Stimulated activated CD4-positive, alpha-beta T cell treated with anti-CD3 and anti-CD28 coated beads, Interleukin-4, amount 100 ng/mL, for 48 hours (primary cell): ENCODE data around the gene GRIK3.

ENCODE experiments used
- DNase-seq, 2 donors: peaks; one replicate each; pipeline ENCODE4 v3.0.0-alpha.2; 2020; ENCODE audit warnings: low read depth in 2 of 2

Gene GRIK3

GRCh38 chr1:37015713-37016112 is 18.6 kb downstream of the GRIK3 start:
- DNase-seq: no peak

GRCh38 chr1:37012226-37012625 is 22.1 kb downstream of the GRIK3 start:
- DNase-seq: no peak

- DNase-seq: no peak
Measured at GRCh38 chr1:37010011-37010410, 24.3 kb downstream of the GRIK3 start.

GRCh38 chr1:37009521-37009920 is 24.8 kb downstream of the GRIK3 start:
- no peak for DNase-seq

- no peak for DNase-seq
Measured at GRCh38 chr1:37006132-37006868, 28.0 kb downstream of the GRIK3 start.

GRCh38 chr1:37002898-37003297 is 31.4 kb downstream of the GRIK3 start:
- DNase-seq: no peak

- DNase-seq: no peak
Measured at GRCh38 chr1:37001703-37002102, 32.6 kb downstream of the GRIK3 start.

- no peak for DNase-seq
Measured at GRCh38 chr1:36996106-36996505, 38.2 kb downstream of the GRIK3 start.

- no peak for DNase-seq
Measured at GRCh38 chr1:36994868-36995267, 39.4 kb downstream of the GRIK3 start.

GRCh38 chr1:36994294-36994693 is 40.0 kb downstream of the GRIK3 start:
- no peak for DNase-seq

GRCh38 chr1:36992139-36992943 is 42.0 kb downstream of the GRIK3 start:
- DNase-seq: no peak

GRCh38 chr1:36991551-36991950 is 42.8 kb downstream of the GRIK3 start:
- DNase-seq: no peak

GRCh38 chr1:36990928-36991327 is 43.4 kb downstream of the GRIK3 start:
- no peak for DNase-seq

- no peak for DNase-seq
Measured at GRCh38 chr1:36989241-36989640, 45.1 kb downstream of the GRIK3 start.

- DNase-seq: no peak
Measured at GRCh38 chr1:36988741-36989193, 45.5 kb downstream of the GRIK3 start.

GRCh38 chr1:36988321-36988720 is 46.0 kb downstream of the GRIK3 start:
- no peak for DNase-seq

- DNase-seq: no peak
Measured at GRCh38 chr1:36987276-36987675, 47.0 kb downstream of the GRIK3 start.

- DNase-seq: no peak
Measured at GRCh38 chr1:36986241-36986985, 47.9 kb downstream of the GRIK3 start.

GRCh38 chr1:36984675-36985074 is 49.6 kb downstream of the GRIK3 start:
- DNase-seq: no peak

GRCh38 chr1:36984026-36984425 is 50.3 kb downstream of the GRIK3 start:
- DNase-seq: no peak

GRCh38 chr1:36982709-36983108 is 51.6 kb downstream of the GRIK3 start:
- DNase-seq: no peak
